ENCODE results near the gene HPCAL1. TPM values are rescaled to one million over a fixed set of nuclear protein-coding genes. Genes with fewer than 3 reads are reported as not detected.

Gene HPCAL1
- total RNA-seq, 1 donor from 2014 or later = 19.0 TPM

GRCh38 chr2:10390369-10390801, 87.7 kb downstream of the HPCAL1 start:
- no peak for DNase-seq

- no peak for DNase-seq
Measured at GRCh38 chr2:10392100-10392499, 89.4 kb downstream of the HPCAL1 start.

GRCh38 chr2:10392548-10392947, 89.8 kb downstream of the HPCAL1 start:
- DNase-seq = no peak

- no peak for DNase-seq
Measured at GRCh38 chr2:10392951-10393639, 90.4 kb downstream of the HPCAL1 start.

- no peak for DNase-seq
Measured at GRCh38 chr2:10393640-10393982, 90.9 kb downstream of the HPCAL1 start.

- DNase-seq = no peak
Measured at GRCh38 chr2:10395893-10396292, 93.2 kb downstream of the HPCAL1 start.

- DNase-seq = no peak
Measured at GRCh38 chr2:10396464-10396863, 93.8 kb downstream of the HPCAL1 start.

- DNase-seq = no peak
Measured at GRCh38 chr2:10397297-10397875, 94.7 kb downstream of the HPCAL1 start.

- DNase-seq = no peak
Measured at GRCh38 chr2:10397878-10398277, 95.2 kb downstream of the HPCAL1 start.

- no peak for DNase-seq
Measured at GRCh38 chr2:10398496-10398895, 95.8 kb downstream of the HPCAL1 start.

GRCh38 chr2:10399358-10399757, 96.7 kb downstream of the HPCAL1 start:
- DNase-seq = no peak

- no peak for DNase-seq
Measured at GRCh38 chr2:10400002-10400401, 97.3 kb downstream of the HPCAL1 start.

GRCh38 chr2:10400568-10400977, 97.9 kb downstream of the HPCAL1 start:
- DNase-seq = no peak

- no peak for DNase-seq
Measured at GRCh38 chr2:10400978-10401951, 98.6 kb downstream of the HPCAL1 start.

GRCh38 chr2:10402062-10402585, 99.4 kb downstream of the HPCAL1 start:
- no peak for DNase-seq

- DNase-seq = no peak
Measured at GRCh38 chr2:10402653-10403215, 100.0 kb downstream of the HPCAL1 start.

GRCh38 chr2:10404324-10405143, 101.8 kb downstream of the HPCAL1 start:
- DNase-seq = no peak

- peak; percentile 65 for DNase-seq
Measured at GRCh38 chr2:10405448-10405847, 102.7 kb downstream of the HPCAL1 start.

- no peak for DNase-seq
Measured at GRCh38 chr2:10406016-10406415, 103.3 kb downstream of the HPCAL1 start.

GRCh38 chr2:10406491-10407188, 103.9 kb downstream of the HPCAL1 start:
- no peak for DNase-seq

- DNase-seq = no peak
Measured at GRCh38 chr2:10407432-10407831, 104.7 kb downstream of the HPCAL1 start.
